ENCODE results near the gene INO80.

Gene INO80

GRCh38 chr15:41039121-41039520, 77.0 kb downstream of the INO80 start:
- no peak for FAIRE-seq

GRCh38 chr15:41032079-41032328, 84.1 kb downstream of the INO80 start:
- no peak for FAIRE-seq

- no peak for FAIRE-seq
Observed at GRCh38 chr15:41031232-41032078, 84.6 kb downstream of the INO80 start.

GRCh38 chr15:41028853-41029252, 87.2 kb downstream of the INO80 start:
- FAIRE-seq, result no peak

- no peak for FAIRE-seq
Observed at GRCh38 chr15:41025393-41025792, 90.7 kb downstream of the INO80 start.

GRCh38 chr15:41024885-41025284, 91.2 kb downstream of the INO80 start:
- no peak for FAIRE-seq

GRCh38 chr15:41024131-41024530, 91.9 kb downstream of the INO80 start:
- no peak for FAIRE-seq

- FAIRE-seq, result no peak
Observed at GRCh38 chr15:41022487-41023090, 93.5 kb downstream of the INO80 start.

GRCh38 chr15:41020829-41021228, 95.3 kb downstream of the INO80 start:
- no peak for FAIRE-seq

GRCh38 chr15:41020311-41020710, 95.8 kb downstream of the INO80 start:
- no peak for FAIRE-seq

- no peak for FAIRE-seq
Observed at GRCh38 chr15:41019174-41019573, 96.9 kb downstream of the INO80 start.

- no peak for FAIRE-seq
Observed at GRCh38 chr15:41018534-41018933, 97.5 kb downstream of the INO80 start.

GRCh38 chr15:41017066-41017735, 98.9 kb downstream of the INO80 start:
- FAIRE-seq, result no peak

GRCh38 chr15:41013691-41014414, 102.2 kb downstream of the INO80 start:
- no peak for FAIRE-seq

- FAIRE-seq, result no peak
Observed at GRCh38 chr15:41011055-41011815, 104.8 kb downstream of the INO80 start.

GRCh38 chr15:41010345-41010744, 105.7 kb downstream of the INO80 start:
- no peak for FAIRE-seq

GRCh38 chr15:41006479-41006878, 109.6 kb downstream of the INO80 start:
- no peak for FAIRE-seq

- FAIRE-seq, result no peak
Observed at GRCh38 chr15:41004490-41004889, 111.6 kb downstream of the INO80 start.

GRCh38 chr15:41001524-41002214, 114.4 kb downstream of the INO80 start:
- FAIRE-seq, result no peak

- FAIRE-seq, result no peak
Observed at GRCh38 chr15:40999190-40999589, 116.9 kb downstream of the INO80 start.

GRCh38 chr15:40995656-40996055, 120.4 kb downstream of the INO80 start:
- FAIRE-seq, result no peak

GRCh38 chr15:40992825-40993224, 123.3 kb downstream of the INO80 start:
- FAIRE-seq, result no peak
